ENCODE measurements around the gene CHURC1.

- TF ChIP-seq, protein P1, sequence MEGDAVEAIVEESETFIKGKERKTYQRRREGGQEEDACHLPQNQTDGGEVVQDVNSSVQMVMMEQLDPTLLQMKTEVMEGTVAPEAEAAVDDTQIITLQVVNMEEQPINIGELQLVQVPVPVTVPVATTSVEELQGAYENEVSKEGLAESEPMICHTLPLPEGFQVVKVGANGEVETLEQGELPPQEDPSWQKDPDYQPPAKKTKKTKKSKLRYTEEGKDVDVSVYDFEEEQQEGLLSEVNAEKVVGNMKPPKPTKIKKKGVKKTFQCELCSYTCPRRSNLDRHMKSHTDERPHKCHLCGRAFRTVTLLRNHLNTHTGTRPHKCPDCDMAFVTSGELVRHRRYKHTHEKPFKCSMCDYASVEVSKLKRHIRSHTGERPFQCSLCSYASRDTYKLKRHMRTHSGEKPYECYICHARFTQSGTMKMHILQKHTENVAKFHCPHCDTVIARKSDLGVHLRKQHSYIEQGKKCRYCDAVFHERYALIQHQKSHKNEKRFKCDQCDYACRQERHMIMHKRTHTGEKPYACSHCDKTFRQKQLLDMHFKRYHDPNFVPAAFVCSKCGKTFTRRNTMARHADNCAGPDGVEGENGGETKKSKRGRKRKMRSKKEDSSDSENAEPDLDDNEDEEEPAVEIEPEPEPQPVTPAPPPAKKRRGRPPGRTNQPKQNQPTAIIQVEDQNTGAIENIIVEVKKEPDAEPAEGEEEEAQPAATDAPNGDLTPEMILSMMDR (IDR thresholded peaks at IDR 0.05) = no peak
- no peak for TF ChIP-seq POLR2A (IDR thresholded peaks at IDR 0.05)
Measured at GRCh38 chr14:64889352-64889751, 24.9 kb upstream of the CHURC1 start.

All from testis (tissue), 2 donors.